SU-DHL-6 (cell line): ENCODE data around the gene IL13RA1.

Source experiments
- H2AFZ ChIP-seq: fragments of 200-600 bp; sonication (generic); 2 replicates; pipeline ENCODE4 v1.6.1; 2014; ENCODE audit warnings: low read depth, mild to moderate bottlenecking, moderate library complexity, mixed read lengths, antibody characterized with exemption, low read length; ENCODE audit not compliant: severe bottlenecking
- H3F3A ChIP-seq: fragments of 200-600 bp; shearing (Covaris generic); 2 replicates; pipeline ENCODE4 v1.6.0; 2016; ENCODE audit warnings: antibody characterized with exemption, mild to moderate bottlenecking; ENCODE audit not compliant: insufficient read depth
- H3K27ac ChIP-seq: fragments of 200-600 bp; sonication (generic); 2 replicates; pipeline ENCODE4 v1.5.1; 2016; ENCODE audit warnings: low read depth, mild to moderate bottlenecking, low read length, moderate library complexity, mixed read lengths
- H3K27me3 ChIP-seq: fragments of 200-600 bp; sonication (generic), shearing (Covaris generic); 2 replicates; pipeline ENCODE4 v1.6.0; 2014; ENCODE audit warnings: mild to moderate bottlenecking, low read length
- H3K36me3 ChIP-seq: fragments of 200-600 bp; sonication (generic); 2 replicates; pipeline ENCODE4 v1.6.1; 2014; ENCODE audit warnings: mild to moderate bottlenecking, low read length, mixed read lengths
- H3K4me2 ChIP-seq: fragments of 300-600, 200-600 bp; shearing (Covaris generic), sonication (generic); 2 replicates; pipeline ENCODE4 v1.6.0; 2014; ENCODE audit warnings: low read length, low read depth, mild to moderate bottlenecking; ENCODE audit not compliant: poor library complexity, severe bottlenecking
- H3K4me3 ChIP-seq: fragments of 200-600 bp; sonication (generic); 2 replicates; pipeline ENCODE4 v1.5.1; 2014; ENCODE audit warnings: antibody characterized with exemption, low read length, mild to moderate bottlenecking, mixed read lengths; ENCODE audit not compliant: insufficient read depth, poor library complexity, severe bottlenecking
- H3K79me2 ChIP-seq: fragments of 200-600 bp; sonication (generic); 2 replicates; pipeline ENCODE4 v1.6.1; 2014; ENCODE audit warnings: mild to moderate bottlenecking, low read length, moderate library complexity; ENCODE audit not compliant: insufficient read depth
- H3K9ac ChIP-seq: fragments of 200-600 bp; sonication (generic); 2 replicates; pipeline ENCODE4 v1.7.0; 2014; ENCODE audit warnings: mild to moderate bottlenecking, low read length
- H3K9me2 ChIP-seq: fragments of 200-600 bp; sonication (generic); replicated peaks from 2 replicates; pipeline ENCODE4 v1.6.1; 2014; ENCODE audit warnings: low read length; ENCODE audit not compliant: insufficient read depth
- H3K9me3 ChIP-seq: fragments of 200-600 bp; sonication (generic); 2 replicates; pipeline ENCODE4 v1.6.1; 2014; ENCODE audit warnings: low read length, mixed read lengths; ENCODE audit not compliant: insufficient read depth
- H4K20me1 ChIP-seq: fragments of 200-600 bp; sonication (generic); 2 replicates; pipeline ENCODE4 v1.6.1; 2014; ENCODE audit warnings: low read depth, mild to moderate bottlenecking, antibody characterized with exemption, low read length, moderate library complexity, mixed read lengths
- EZH2phosphoT487 ChIP-seq: fragments of 200-600 bp; sonication (generic), shearing (Covaris generic); conservative IDR thresholded peaks from 2 replicates; pipeline ENCODE4 v1.6.1; 2018; ENCODE audit warnings: mild to moderate bottlenecking, antibody characterized with exemption, low read length, moderate library complexity, mixed read lengths
- TF ChIP-seq, protein P1 (sequence below): fragments of 200-600 bp; sonication (generic); IDR thresholded peaks from one replicate; pipeline ENCODE4 v1.5.1; 2017; ENCODE audit warnings: antibody characterized with exemption, mild to moderate bottlenecking, low read length, moderate library complexity; ENCODE audit not compliant: insufficient read depth, poor library complexity, severe bottlenecking

The IL13RA1 gene

DNA sequence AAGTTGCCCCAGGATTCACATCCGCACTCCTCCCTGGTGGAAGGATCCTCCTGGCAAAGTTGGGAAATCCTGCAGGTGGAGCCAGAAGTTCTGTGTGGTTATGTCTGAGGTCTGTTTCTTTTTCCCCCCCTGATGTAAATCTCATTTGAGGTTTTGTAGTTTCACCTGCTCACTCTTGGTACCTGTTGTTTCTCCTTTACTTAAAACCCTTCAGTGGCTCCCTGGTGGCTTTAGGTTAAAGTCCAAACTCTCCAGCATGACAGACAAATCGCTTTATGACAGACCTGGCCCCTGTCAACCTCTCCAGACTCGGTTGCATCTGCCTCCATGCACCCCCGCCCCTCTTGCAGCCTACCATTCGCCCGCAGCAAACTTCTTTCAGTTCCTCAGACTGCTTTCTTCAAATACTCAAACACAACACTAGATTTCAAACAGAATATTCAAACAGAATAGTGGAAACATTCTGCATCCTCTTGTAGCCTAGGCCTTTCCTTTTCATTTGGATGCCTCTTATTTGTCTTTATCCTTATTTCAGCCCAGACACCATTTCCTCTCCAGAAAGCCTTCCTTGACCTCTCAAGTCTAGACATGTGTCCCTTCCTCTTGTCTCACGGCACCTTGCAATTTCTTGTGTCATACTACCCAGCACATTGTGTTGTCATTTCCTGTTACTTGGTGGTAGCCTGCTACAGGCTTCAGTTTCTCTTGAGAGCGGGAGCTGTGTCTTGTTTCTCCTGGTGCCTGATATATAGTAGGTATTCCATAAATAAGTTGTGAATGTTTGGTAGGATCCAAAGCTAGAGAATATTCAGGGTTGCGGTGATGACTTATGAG lies 24.8 kb downstream of the IL13RA1 start:
- TF ChIP-seq EZH2phosphoT487: no peak
- TF ChIP-seq, protein P1, sequence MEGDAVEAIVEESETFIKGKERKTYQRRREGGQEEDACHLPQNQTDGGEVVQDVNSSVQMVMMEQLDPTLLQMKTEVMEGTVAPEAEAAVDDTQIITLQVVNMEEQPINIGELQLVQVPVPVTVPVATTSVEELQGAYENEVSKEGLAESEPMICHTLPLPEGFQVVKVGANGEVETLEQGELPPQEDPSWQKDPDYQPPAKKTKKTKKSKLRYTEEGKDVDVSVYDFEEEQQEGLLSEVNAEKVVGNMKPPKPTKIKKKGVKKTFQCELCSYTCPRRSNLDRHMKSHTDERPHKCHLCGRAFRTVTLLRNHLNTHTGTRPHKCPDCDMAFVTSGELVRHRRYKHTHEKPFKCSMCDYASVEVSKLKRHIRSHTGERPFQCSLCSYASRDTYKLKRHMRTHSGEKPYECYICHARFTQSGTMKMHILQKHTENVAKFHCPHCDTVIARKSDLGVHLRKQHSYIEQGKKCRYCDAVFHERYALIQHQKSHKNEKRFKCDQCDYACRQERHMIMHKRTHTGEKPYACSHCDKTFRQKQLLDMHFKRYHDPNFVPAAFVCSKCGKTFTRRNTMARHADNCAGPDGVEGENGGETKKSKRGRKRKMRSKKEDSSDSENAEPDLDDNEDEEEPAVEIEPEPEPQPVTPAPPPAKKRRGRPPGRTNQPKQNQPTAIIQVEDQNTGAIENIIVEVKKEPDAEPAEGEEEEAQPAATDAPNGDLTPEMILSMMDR: no peak
- no peaks in the 10 kb centered on the region for H3K9me3 ChIP-seq
- H3K9me2 ChIP-seq: no peaks in the 10 kb centered on the region
- H3K27ac ChIP-seq: no peak overlapping the region
- no peaks in the 10 kb centered on the region for H3F3A ChIP-seq
- no peaks in the 10 kb centered on the region for H3K36me3 ChIP-seq
- H2AFZ ChIP-seq: no peak overlapping the region
- no peaks in the 10 kb centered on the region for H3K27me3 ChIP-seq
- no peak overlapping the region for H3K4me3 ChIP-seq
- H4K20me1 ChIP-seq: no peaks in the 10 kb centered on the region
- no peak overlapping the region for H3K9ac ChIP-seq
- H3K79me2 ChIP-seq: no peaks in the 10 kb centered on the region
- no peak overlapping the region for H3K4me2 ChIP-seq

DNA sequence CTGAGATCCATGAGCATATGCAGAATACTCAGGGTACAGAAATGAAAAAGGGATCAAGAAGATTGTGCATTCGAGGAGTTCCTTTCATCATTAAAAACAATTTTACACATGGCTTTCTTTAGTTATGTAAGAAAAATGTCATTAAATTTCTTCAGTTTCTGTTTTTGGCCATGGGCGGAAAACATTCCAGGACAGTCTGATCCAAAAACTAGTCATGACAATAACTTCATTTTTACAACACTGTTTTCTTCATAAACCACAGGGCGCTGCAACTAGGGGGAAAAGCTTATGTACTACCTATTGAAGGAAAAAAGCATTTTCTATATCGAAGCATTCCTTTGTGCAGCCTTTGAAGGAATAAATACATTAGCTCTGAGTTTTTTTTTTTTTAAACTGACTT lies 28.2 kb downstream of the IL13RA1 start:
- Histone ChIP-seq H4K20me1 (no peaks in the 10 kb centered on the region), H3K79me2 (no peaks in the 10 kb centered on the region), H3K9ac (no peak overlapping the region), H3K4me3 (no peak overlapping the region), H3K9me2 (no peaks in the 10 kb centered on the region), H3K4me2 (no peak overlapping the region), H3K27ac (no peak overlapping the region), H2AFZ (no peak overlapping the region), H3K9me3 (no peaks in the 10 kb centered on the region), H3K27me3 (no peaks in the 10 kb centered on the region), H3K36me3 (no peaks in the 10 kb centered on the region), H3F3A (no peaks in the 10 kb centered on the region)
- TF ChIP-seq, protein P1: no peak
- no peak for TF ChIP-seq EZH2phosphoT487

DNA sequence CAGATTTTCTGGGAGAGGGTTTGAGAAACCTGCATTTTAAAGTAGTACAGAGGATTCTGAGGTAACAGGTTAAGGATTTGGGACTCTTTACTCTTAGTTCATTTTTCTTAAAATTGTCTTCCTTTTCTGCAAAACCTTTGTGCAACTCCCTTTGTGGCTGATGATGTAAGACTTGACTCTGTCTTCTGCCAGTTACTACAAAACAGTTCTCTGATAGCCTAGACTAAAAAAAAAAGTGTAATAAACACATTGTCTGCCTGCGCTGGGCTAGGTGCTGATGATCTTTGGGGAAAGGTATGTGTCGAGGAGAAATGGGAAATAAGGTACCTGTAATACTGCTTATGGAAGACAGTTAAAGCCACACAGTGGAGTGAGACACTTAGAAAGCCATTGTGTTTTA lies 28.7 kb downstream of the IL13RA1 start:
- no peak overlapping the region for H3K9ac ChIP-seq
- H3K4me2 ChIP-seq: no peak overlapping the region
- H3K4me3 ChIP-seq: no peak overlapping the region
- H3K27ac ChIP-seq: no peak overlapping the region
- no peak overlapping the region for H2AFZ ChIP-seq
- H3F3A ChIP-seq: no peaks in the 10 kb centered on the region
- TF ChIP-seq EZH2phosphoT487: no peak
- TF ChIP-seq, protein P1: no peak
- no peaks in the 10 kb centered on the region for H3K79me2 ChIP-seq
- H4K20me1 ChIP-seq: no peaks in the 10 kb centered on the region
- H3K9me2 ChIP-seq: no peaks in the 10 kb centered on the region
- H3K9me3 ChIP-seq: no peaks in the 10 kb centered on the region
- H3K36me3 ChIP-seq: no peaks in the 10 kb centered on the region
- no peaks in the 10 kb centered on the region for H3K27me3 ChIP-seq
